Measurements from ENCODE around the gene SLAMF1.
"Not testable (repeated sequence)": the region's sequence is repeated elsewhere in the genome, so short reads cannot be mapped to it uniquely, and the experiment has no call there.

Gene SLAMF1

DNA sequence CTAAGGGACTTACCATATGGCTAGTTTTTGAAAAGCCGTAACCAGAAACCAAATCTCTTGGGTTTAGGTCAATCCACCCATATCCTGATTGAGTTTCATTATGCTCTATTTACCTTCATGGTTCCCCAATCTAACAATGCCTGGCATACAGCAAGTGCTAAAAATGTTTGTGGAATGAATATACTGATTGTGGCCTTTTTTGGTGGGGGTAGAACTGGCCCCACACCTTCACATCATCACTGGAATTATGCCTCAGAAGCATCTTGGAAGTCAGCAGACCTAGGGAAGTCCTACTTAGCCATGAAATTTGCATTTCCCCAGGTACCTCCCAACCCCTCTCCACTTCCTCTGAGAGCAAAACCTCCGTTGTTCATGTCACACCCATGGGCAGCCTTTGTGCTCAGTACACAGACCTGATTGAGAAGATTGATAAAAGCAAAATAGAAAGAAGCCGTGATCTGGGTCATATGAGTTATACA, 17.8 kb upstream of the SLAMF1 start:
- peak; percentile 77 for DNase-seq

DNA sequence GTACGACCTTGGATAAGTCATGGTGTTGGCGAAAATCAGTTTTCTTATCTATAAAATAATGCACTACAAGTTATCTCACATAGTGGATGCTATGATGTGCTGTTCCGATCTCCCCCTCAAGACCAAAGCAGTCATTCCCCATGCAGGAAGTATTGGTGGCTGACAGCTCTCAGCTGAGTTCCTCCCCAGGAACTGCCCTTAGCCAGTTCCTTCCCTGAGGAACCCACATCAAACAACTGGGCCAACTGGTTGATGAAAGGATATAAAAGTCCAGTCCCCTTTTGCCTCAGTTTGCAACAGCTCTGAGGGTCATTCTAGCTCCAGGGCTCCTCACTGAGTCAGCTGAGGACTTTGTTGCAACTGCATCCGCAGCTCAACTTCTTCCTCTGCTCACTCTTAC, 16.1 kb upstream of the SLAMF1 start:
- peak; percentile 47 for DNase-seq

DNA sequence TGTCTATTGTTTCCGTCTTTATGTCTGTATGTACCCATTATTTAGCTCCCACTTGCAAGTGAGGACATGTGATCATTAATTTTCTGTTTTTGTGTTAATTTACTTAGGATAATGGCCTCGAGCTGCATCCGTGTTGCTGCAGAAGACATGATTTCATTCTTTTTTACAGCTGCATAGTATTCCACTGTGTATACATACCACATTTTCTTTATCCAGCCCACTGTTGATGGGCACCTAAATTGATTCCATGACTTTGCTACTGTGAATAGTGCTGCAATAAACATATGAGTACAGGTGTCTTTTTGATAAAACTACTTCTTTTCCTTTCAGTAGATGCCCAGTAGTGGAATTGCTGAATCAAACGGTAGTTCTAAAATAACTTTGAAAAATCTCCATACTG, 12.7 kb upstream of the SLAMF1 start:
- no peak for DNase-seq

DNA sequence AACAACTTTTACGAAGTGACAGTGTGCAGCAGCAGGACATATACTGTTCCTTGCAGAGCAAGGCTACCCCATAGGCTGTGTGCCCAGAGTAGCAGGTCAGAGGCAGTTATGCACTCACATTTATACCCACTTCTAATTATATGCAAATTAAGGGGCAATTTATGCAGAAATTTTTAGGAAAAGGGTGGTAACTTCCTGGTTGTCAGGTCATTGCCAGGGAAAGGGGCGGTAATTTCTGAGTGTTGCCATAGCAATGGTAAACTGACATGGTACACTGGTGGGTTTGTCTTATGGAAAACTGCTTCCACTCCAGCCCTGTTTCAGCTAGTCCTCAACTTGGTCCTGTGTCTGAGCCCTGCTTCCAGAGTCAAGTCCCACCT, 12.0 kb upstream of the SLAMF1 start:
- no peak for DNase-seq

DNA sequence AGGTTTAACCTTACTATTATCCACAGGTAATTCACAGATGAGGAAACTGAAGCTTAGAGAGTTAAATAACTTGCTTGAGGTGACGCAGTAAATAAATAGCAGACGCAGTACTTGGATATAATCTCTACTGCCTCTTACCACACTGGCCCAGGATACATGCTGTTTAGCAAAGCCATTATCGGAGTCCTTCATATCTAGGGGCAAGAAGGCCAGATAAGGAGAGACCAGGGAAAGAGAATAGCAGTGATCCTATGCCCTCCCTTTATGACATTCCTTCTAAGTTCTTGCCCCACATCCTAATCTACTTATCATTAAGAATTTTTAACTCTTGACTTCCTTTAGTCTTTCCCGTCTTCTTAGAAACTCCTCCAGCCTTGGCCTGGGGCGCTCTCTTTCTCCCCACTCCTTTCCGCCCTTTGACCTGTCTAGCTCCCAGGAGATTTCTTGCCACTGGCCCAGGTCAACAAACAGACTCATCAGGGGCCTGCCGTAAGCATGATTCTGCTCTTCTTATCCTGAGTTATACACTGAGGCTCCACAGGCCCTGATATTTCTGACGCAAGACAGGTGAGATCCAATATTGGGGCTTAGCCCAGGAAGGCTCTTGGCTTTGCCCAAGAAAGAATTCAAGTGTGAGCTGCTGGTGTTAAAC, 11.4 kb upstream of the SLAMF1 start:
- no peak for DNase-seq

DNA sequence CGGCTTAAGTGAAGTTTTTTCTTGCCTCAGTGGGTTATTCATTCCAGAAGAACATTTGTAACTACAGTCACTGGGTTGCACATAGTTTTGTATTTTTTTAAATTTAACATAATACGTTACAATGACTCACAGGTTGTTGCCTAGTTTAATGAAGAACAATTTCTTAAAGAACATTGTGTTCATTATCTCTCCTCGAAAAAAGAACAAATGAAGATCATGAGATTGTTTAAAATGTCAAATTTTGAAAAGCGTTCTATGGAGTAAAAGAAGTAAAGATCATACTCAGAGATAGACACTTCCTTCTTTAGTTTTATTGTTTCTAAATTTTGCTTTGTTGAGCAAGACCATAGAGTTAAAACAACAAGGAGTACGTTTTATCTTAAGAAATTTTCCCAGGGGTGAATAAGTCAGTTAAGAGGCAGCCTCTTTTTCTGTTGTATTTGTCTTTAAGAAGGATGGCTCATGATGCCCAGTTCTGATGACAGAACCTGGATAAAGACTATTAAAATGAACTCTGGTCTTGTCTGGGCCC, 10.5 kb upstream of the SLAMF1 start:
- no peak for DNase-seq

DNA sequence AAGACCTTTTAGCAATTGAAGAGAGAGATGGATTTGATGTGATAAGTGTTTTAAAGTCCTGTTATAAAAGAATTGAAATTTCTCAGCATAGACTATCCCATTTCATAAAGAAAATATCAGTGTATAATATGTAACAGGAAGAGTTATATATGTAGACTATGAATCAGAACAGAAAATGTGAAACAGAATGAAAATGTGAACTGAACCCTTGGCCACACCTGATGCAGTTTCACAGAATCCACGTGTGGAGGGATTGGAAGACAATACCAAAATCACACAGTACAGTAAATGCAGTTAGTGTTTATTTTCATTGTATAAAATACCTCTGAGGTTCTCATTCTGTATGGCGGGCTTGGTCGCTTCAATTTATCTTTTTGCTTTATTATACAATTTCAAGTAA, 9.9 kb upstream of the SLAMF1 start:
- peak; percentile 59 for DNase-seq

DNA sequence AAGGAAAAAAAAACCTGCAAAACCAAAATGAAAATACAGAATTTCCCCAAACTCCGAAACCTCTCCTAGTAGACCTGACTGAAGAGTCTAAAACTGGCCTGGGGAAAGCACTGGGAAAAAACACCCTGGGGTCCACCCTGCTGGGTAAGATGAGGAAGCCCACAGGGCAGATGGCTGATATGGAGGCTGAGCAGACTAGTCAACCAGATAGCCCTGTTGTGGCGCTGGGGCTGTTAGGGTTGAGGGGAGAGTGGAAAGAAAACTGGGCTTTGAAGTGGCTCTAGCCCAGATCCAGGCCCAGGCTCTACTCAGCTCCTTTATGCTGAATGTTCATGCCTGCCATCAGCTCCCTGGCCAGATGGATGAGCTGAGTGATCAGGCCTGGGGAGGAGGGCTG, 6.8 kb upstream of the SLAMF1 start:
- DNase-seq, result no peak

DNA sequence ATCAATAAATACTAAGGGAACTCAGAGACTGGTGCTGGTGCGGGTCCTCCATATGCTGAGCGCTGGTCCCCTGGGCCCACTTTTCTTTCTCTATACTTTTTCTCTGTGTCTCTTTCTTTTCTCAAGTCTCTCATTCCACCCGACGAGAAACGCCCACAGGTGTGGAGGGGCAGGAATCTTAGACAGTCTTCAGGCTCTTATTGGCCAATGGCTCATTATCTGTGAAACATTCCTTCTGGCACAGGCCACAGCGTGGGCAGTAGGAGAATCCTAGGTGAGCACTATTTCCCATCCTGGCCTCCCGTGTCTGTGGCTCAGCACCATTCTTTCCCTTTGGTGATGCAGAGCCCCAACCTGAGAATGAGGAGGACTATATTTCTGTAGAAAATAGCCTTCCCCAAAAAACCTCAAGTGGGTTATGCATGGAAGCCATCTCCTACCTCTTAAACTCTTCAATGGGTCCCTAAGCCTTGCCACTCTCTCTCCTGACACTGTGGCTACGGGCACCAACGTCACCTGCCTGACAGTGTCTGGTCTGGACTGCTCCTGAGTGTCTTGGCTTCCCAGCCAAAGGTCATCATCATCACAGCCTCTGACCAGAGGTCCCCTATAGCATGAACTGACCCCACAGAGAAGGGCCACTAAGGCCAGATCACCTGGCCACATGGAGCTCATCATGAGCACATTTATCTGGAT, 6.2 kb upstream of the SLAMF1 start:
- no peak for DNase-seq

DNA sequence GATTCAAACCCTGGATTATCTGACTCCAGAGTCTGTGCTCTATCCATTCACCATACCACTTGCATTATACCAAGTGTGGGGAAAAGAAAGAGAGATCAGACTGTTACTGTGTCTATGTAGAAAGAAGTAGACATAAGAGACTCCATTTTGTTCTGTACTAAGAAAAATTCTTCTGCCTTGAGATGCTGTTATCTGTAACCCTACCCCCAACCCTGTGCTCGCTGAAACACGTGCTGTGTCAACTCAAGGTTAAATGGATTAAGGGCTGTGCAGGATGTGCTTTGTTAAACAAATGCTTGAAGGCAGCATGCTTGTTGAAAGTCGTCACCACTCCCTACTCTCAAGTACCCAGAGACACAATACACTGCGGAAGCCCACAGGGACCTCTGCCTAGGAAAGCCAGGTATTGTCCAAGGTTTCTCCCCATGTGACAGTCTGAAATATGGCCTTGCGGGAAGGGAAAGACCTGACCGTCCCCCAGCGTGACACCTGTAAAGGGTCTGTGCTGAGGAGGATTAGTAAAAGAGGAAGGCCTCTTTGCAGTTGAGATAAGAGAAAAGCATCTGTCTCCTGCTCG, 5.3 kb upstream of the SLAMF1 start:
- DNase-seq, result not testable (repeated sequence)

DNA sequence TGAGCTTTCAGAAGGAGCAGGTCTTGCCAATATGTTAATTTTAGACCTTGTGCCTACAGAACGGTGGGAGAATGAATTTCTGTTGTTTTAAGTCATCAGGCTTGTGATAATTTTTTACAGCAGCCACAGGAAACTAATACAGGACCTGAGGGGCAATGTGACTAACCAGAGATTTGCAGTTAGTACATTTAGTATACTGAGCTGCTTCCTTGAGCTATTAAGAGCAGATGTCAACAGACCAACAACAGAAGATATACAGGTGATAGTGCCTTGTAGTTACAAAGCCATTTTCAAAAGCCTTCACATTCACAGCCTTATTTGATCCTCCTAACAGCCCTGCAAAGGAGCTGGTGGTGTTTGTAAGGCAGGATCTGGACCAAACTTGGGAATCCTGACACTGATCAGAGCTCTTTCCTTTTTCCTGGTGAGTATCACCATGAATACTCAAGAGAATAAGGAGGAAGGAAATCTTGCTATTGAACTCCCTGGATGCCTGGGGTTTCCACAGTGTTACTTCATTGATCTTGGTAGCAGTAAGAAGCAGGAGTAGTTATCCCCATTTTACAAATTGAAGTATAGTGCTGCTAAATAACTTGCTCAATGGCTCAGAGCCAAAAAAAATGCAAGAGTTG, 4.7 kb upstream of the SLAMF1 start:
- no peak for DNase-seq

DNA sequence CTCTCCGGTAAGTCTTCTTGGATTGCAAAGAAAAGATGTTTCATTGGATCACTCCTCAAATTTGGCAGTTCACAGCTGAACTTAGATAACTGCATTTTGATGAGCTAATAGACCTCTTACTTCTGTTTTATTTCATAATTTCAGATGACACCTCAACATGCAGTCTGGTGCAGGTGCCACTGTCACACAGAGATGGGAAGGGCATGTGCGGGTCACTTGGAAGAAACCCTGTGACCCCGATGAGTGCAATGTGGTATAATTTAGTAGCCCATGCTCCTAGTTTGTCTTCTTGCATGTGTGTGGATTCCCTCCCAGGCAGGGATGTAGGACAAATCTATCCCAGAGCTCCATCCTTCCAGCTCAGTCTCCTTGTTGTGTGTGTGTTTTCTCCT, 481 bp upstream of the SLAMF1 start:
- no peak for DNase-seq

DNA sequence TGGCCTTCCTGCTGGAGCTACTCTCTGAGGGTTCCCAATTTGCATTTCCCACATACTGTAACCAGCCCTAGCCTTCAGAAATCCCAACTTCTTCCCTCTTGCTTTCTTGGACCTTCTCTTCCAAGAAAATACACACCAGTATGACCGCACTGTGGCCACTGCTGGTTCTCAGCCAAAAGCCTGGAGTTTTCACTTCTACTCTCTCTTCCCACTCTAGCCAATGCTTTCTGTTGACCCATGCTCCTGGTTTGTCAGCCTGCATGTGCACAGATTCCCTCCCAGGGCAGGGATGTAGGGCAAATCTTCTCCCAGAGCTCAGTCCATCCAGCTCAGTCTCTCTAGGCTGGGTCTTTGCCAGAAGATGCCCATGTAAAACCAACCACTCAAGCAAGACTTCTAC, 664 bp downstream of the SLAMF1 start:
- DNase-seq, result no peak

DNA sequence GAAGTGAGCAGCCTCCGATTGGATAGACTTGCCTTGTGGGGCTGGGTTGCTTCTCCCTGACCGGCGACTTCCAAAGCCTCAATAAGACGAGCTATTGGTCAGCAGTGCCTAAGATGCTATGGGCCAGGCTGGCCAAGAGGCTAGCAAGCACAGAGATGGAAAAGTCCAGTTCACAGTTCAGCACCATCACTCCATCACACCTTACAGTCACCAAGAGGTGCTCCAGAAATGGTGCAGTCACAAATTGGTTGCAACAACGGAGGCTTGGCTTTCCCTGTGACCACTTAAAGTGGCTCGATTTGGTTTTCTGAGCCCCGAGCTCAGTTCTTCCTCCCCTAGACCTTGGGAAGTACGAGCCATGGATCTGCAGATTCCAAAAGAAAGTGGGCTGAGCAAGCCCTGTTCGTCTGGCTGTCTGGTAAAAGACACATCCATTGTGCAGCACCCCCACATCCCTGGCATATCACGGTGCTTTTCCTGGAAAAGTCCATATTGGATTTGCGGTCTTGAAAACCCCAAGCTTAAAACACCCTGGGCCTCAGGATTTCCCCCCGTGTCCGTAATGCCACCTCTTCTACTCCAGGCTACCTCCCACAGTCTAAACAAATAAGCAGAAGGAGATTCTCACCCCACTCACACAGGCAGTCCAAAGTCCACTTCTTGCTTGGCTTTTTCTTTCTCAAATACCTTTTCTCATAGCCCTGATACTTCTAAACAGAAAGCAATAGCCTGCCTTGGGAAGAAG, 1.3 kb downstream of the SLAMF1 start:
- no peak for DNase-seq

DNA sequence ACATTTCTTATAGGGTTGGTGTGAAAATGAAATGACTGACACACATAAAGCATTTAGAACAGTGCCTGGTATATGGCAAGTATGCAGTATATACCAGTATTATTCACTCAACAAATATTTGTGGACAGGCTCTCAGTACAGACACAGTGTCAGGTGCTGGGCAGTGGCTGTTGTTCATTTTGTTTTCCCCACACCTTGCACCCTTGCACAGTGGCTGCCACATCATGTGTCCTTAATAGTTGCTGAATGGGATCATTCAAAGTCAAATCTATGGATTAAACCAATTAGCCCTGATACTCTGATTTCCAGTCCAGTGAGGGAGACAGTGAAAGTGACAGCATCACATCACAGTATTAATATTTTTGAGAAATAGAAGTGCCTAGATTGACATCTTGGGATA, 2.4 kb downstream of the SLAMF1 start:
- no peak for DNase-seq

DNA sequence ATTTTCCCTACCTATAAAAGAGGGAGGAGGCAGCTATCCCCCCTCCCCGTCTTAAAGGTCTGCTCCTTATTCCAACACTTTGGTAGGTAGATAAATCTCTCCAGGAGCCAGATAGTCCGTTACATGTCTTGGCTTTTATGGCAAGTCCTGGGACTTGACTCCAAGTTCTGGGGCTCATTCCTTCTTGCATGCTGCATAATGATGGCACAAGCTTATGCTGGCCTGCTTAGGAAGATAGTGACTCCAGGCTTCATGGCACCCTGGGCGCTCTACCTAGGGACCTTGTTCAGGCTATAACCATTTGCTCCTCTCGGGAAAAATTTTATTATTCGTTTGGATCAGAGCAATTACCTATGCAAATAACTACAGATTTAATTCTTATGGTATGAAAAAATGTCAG, 3.7 kb downstream of the SLAMF1 start:
- DNase-seq, result no peak

DNA sequence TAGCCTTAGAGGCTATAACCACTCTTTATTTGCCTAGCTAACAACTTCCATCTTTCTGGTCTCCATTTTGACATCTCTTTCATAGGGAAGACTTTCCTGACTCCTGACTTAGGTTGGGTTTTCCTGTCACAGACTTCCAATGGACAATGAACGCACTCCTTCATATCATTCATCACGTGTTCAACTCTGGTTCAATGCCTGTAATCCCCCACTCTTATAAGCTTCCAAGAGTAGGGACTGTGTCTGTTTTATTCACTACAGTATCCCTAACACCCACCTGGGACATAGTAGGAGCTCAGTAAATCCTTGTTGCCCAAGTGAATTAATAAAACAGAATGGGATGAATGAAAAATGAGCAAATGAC, 4.6 kb downstream of the SLAMF1 start:
- no peak for DNase-seq

DNA sequence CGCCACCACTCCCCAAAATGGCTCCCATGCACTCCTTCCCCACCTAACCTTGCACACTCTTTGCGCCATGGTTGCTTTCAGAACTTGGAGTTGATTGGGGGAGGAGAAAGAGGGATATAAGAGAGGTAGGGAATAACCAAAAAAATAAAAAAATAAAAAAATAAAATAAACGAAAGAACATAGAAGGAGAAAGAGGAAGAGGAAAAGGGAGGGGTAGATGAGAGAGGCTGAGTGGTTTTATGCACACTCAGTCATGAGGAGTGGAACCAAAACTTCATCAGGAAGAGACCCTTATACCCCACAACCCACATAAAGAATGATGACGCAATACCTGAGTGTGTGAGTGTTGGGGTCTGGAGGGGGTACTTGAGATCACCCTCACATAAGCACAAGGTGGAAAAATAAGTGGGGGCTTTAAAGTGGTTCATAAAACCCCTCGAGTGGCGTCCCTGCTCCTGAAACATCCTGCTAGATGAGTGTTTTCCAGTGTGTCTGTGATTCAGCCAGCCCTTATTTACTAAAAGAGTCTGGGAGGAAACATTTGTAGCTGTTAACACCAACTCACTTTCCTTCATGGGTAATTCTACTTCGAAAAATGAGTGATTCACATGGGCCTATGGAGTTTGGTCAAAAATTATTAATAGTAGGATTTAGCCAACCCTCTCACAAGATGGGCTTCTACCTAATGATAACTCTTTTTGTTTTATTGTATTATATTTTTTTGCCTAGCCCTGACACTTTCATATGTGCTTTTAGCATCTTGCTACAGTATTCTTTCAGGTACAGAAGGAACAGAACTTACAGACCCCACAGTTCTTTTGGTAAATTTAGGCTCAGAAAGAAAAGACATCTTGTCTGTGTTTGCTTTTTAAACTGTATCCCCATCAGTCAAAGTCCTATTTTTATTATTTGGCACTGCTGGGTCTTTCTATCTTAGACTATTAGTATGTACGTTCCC, 5.2 kb downstream of the SLAMF1 start:
- peak; percentile 56 for DNase-seq

DNA sequence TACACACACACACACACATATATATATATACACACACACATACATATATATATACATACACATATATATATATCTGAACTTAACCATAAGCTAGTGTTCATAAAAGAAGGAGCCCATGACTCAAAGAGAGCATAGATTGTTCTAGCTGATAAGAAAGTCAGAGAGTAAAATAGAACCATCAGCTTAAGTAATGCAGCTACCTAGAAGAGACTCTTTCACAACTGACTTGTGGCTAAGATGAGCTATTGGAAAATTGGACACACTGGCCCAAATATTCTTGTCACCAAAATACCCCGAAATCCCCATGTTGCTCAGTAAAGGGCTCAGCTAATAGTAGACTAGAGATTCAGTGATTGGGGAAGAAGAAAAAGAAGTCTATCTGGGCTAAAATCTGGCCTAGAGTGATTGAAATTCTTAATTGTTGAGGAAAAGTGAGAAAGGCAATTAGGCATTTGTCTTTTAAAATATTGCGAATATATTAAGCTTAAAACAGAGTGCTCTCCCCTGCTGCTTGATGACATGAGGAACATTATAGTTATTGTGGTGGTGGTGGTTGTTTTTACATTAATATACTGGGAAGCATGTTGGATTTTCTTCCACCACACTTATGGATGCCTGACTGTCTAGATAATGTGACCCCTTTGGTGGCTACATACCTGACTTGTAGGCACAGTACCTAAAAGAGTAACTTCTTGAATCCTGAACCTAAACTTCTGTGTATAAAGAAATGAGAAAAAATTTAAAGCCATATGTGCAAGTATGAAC, 6.3 kb downstream of the SLAMF1 start:
- DNase-seq, result peak; percentile 86

DNA sequence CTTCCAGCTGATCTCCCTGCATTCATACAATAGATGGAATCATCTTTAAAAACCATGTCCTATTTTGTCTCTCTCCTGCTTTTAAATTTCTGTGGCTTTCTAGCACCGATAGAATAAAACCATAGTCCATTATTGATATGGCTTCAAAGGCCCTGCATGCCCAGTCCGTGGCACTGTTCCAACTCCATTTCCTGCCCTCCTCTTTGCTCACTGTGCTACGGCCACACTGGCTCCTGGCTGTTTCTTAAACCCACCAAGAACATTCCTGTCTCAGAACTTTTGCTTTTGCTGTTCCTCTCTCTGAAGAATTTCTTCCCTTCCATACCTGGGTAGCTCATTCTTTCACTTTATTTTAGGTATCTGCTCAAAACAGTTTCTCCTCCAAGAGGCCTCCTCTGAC, 7.2 kb downstream of the SLAMF1 start:
- no peak for DNase-seq

DNA sequence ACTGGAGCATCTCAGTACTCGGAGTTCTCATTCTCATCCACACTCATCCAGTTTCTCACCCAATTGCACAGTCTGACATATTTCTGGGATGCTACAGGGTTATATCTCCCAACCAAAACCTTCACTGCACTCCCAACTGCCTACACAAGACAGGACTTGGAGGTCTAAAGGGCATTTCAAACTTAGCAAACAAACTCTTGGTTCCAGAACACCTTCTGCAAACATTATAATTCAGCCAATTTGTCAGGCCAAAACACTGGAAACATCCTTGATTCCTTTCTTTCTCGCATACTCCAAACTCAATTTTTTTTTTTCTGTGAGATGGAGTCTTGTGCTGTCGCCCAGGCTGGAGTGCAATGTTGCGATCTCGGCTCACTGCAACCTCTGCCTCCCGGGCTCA, 7.9 kb downstream of the SLAMF1 start:
- no peak for DNase-seq

Data from activated CD4-positive, alpha-beta T cell treated with anti-CD3 and anti-CD28 coated beads, Interleukin-10, Interleukin-2, amounts not matched to agents 100 ng/mL and 50 ng/mL, durations not matched to agents 16 hours and 8 hours (primary cell).